Activated naive CD4-positive, alpha-beta T cell (primary cell): Measurements from ENCODE around the gene VSTM1.
A peak's percentile ranks its signal among the peaks of the same experiment; 100 is the strongest.
"Not testable (repeated sequence)": the region's sequence is repeated elsewhere in the genome, so short reads cannot be mapped to it uniquely, and the experiment has no call there.

Experiments
- DNase-seq, 4 experiments: peaks; one replicate each; lab custom pipeline; 2025; lab: John Stamatoyannopoulos, UW

Gene VSTM1

GRCh38 chr19:54073829-54074228 lies 10.1 kb upstream of the VSTM1 start:
- DNase-seq, result no peak

DNA sequence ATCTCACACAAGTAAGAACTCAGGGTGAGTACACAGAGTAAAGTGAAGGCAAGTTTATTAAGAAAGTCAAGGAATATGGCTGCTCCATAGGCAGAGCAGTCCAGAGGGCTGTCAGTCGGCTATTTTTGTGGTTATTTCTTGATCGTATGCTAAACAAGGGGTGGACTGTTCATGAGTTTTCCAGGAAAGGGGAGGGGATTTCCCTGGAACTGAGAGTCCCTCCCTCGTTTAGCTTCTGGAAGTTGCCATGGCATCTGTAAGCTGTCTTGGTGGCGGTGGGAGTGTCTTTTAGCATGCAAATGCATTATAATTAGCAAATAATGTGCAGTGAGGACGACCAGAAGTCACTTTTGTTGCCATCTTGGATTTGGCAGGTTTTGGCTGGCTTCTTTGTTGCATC lies 5.8 kb upstream of the VSTM1 start:
- DNase-seq, result no peak

DNA sequence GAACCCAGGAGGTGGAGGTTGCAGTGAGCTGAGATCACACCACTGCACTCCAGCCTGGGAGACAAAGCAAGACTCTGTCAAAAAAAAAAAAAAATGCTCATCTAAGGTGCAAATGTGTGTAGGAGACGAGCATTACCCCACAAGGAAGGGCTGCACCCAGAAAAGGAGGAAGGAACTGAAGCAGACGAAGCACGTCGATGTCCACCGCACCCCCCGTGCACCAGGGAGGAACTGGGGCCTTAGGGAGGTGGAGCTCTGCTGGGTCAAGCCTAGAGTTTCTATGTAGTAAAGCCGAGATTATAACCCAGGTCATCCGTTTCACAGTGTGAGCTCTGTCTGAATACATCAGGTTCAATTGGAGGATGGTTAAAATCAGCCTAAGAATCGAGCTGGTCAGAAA lies 1.1 kb downstream of the VSTM1 start:
- DNase-seq, result no peak

- no peak for DNase-seq
Measured at GRCh38 chr19:54047616-54048015, 16.1 kb downstream of the VSTM1 start.

GRCh38 chr19:54045771-54046170 lies 17.9 kb downstream of the VSTM1 start:
- DNase-seq, result no peak

DNA sequence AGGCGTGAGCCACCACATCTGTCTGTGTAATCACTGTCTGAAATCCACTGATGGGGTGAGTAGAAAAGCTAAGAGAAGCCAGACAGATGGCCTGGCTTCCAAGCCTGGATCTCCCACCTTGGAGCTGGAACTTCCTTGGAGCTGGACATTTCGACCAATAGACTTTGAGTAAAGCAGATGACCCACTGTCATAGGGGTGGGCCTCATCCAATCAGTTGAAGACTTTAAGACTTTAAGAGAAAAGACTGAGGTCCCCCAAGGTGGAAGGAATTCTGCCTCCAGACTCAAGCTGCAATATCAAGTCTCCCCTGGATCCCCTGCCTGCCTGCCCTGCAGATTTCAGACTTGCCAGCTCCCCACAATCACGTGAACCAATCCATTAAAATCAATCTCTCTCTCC lies 20.7 kb downstream of the VSTM1 start:
- DNase-seq, result no peak

DNA sequence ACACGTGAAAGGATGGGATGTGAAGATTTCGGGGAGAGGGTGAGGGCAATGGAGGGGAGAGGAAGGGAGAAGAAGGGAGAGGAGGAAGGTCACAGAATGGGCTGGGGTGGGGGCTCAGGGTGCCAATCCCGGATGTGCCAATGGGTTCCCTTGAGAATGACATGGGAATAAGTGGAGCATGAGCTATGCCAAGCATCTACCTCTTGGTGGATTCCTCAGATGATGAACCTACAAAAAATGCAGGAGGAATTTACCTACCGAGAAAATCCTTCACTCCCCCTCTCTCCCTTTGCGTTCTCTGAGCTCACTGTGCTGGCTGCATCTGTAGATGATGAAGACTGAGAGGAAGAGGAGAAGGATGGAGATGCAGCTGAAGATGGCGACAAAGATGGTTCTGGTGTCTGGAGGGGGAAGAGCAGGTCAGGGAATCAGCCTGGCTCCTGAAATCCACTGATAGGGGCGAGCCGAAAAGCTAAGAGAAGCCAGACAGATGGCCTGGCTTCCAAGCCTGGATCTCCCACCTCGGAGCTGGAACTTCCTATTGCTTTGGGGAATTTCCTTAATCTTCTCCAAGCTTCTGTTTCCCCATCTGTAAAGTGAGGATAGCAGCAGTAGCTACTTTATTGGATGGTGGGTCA lies 21.6 kb downstream of the VSTM1 start:
- DNase-seq, result no peak

DNA sequence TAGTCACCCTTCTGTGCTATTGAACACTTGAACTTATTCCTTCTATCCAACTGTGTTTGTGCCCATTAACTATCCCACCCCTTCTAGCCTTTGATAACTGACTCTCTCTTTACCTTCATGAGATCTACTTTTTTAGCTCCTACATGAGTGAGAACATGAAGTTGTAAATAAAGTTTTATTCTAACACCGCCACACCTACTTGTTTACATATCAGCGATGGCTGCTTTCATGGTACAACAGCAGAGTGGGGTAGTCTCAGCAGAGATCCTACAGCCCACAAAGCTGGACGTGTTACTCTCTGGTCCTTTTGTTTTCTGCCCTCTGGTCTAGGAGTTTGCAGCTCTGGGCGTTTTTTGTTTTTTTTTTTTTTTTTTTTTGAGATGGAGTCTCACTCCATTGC lies 23.7 kb downstream of the VSTM1 start:
- no peak for DNase-seq

GRCh38 chr19:54036542-54036941 lies 27.2 kb downstream of the VSTM1 start:
- not testable (repeated sequence) for DNase-seq

DNA sequence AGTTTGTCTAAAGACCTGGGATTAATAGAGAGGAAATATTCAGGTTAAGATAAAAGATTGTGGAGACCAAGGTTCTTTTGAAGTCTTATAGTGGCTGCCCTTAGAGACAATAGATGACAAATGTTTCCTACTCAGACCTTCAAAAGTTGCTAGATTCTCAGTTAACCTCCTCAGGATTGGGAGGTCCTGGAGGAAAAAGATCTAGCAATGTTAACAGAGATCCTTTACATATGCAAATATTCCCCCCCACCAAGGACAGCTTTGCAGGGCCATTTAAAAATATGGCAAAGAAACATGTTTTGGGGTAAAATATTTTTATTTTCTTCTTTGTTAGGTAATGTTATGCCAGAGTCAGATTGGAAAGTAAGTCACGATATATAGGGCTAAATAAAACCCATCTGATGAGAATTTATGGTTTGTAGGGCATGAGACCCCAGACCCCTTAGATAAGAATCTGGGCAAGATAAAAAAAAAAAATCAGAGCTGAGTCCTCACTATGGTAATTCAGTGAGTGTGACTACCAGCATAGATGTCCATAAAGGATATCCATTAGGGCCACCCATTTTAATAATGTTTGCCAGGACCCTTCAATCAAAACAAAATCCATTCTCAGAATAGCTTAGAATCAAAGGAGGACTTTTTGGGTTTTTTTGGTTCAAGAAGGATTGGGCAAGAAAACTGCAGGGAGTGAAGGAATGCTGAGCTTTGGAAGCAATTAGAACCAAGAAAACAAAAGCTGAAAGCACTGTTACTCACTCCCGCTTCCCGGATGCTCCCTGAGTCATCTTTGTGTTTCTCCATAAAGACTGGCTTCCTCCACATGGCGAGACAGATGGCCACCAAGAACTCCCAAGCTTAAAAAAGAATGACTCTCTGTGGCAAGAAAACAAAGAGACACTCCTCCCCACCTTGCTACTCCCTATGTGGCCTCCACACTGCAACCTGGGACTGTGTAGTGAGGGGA lies 28.2 kb downstream of the VSTM1 start:
- no peak for DNase-seq

- no peak for DNase-seq
Measured at GRCh38 chr19:54030895-54031586, 32.7 kb downstream of the VSTM1 start.

GRCh38 chr19:54029930-54030490 lies 33.7 kb downstream of the VSTM1 start:
- peak in 3 of 4 experiments; percentile 12 to 28 (median 20) for DNase-seq

DNA sequence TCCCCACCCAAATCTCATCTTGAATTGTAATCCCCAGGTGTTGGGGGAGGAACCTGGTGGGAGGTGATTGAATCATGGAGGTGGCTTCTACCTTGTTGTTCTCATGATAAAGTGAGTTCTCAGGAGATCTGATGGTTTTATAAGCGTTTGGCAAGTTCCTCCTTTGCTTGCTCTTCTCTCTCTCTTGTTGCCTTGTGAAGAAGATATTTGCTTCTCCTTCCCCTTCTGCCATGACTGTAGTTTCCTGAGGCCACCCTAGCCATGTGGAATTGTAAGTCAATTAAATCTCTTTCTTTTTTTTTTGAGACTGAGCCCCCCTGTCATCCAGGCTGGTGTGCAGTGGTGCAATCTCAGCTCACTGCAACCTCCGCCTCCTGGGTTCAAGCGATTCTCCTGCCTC lies 34.4 kb downstream of the VSTM1 start:
- no peak for DNase-seq

DNA sequence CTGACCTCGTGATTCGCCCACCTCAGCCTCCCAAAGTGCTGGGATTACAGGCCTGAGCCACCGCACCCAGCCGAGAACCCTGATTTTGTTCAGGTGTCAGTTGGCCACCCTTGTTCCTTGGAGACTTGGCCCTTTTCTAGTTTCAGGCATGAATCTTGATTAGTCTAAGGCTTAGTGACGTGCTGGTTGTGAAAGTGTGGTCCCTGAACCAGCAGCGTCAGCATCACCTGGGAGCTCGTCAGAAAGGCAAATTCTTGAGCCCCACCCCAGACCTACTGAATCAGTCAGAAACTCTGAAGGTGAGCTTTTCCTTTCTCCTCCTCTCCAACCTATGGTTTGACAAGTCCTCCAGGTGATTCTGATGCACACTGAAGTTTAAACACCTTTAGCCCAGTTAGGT lies 37.0 kb downstream of the VSTM1 start:
- no peak for DNase-seq

DNA sequence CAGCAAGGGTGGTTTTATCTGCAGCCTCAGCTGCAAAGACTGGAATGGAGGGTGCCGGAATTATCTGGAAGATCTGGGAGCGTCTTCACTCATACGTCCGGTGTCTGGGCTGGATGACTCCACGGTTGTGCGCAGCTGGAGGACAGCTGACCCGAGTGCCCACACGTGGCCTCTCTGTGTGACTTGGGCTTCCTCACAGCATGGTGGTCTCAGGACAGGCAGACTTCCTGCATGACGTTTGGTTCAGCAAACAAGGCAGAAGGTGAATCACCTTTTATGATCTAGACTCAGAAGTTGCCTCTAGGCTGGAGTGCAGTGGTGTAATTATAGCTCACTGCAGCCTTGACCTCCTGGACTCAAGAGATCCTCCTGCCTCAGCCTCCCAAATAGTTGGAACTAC lies 39.0 kb downstream of the VSTM1 start:
- no peak for DNase-seq

DNA sequence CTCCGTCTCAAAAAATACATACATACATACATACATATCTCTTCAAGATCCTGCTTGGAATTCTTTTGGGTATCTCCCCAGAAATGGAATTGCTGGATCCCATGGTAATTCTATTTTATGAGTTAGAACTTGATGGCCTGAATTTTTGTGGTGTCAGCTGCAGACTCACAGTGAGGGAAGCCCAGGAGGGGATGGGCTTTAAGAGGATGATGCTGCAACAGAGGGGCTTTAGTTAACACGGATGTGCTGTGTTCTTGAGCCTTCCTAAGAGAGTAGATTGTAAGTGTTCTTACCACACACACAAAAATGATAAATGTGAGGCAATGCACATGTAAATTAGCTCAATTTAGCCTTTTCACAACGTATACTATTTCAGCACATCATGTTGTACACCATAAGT lies 40.5 kb downstream of the VSTM1 start:
- no peak for DNase-seq

DNA sequence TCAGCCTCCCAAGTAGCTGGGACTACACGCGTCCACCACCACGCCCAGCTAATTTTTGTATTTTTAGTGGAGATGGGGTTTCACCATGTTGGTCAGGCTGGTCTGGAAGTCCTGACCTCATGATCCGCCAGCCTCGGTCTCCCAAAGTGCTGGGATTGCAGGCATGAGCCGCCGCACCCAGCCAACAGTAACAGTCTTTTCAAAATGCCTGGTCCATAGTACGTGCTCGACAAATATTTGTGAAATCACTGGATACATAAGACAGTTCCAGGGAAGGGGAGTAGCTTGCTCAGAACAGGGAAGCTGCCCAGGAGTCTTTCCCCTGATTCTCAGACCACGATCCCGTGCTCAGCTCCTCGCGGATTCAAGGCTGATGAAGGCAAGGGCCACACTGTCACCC lies 41.8 kb downstream of the VSTM1 start:
- no peak for DNase-seq

GRCh38 chr19:54021363-54021762 lies 42.3 kb downstream of the VSTM1 start:
- DNase-seq, result no peak

- no peak for DNase-seq
Measured at GRCh38 chr19:54017261-54017660, 46.4 kb downstream of the VSTM1 start.

GRCh38 chr19:54014920-54015560 lies 48.7 kb downstream of the VSTM1 start:
- no peak for DNase-seq

DNA sequence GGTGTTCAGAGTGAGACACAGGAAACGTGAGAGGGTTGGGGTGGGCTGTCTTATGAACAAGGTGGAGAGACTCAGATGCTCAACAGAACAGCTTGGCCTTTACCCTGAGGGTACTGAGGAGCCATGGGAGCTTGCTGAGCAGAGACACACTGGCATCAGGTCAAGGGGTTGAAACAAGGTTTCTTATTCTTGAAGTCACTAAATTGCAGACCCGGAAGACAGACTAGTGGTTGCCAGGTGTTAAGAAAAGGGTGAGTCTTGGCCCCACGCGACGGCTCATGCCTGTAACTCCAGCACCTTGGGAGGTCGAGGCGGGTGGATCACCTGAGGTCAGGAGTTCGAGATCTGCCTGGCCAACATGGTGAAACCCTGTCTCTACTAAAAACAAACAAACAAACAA lies 49.8 kb downstream of the VSTM1 start:
- no peak for DNase-seq
